MM.1S (cell line): ENCODE measurements around the gene SPINT2.
"Not testable (repeated sequence)": the region's sequence is repeated elsewhere in the genome, so short reads cannot be mapped to it uniquely, and the experiment has no call there.

Source experiments
- DNase-seq: peaks from one replicate; pipeline ENCODE4 v3.0.0-alpha.2; 2015
- H2AFZ ChIP-seq: fragments of 300-600 bp; sonication (generic); 2 replicates; pipeline ENCODE4 v1.6.0; 2016; ENCODE audit warnings: antibody characterized with exemption, low read length
- H3F3A ChIP-seq: fragments of 300-600 bp; sonication (generic); 2 replicates; pipeline ENCODE4 v1.6.1; 2016; ENCODE audit warnings: mild to moderate bottlenecking, antibody characterized with exemption, low read length, moderate library complexity, mixed read lengths; ENCODE audit not compliant: insufficient read depth
- H3K27ac ChIP-seq: fragments of 300-600 bp; sonication (generic); 2 replicates; pipeline ENCODE4 v1.5.1; 2016; ENCODE audit warnings: mild to moderate bottlenecking, low read length
- H3K27me3 ChIP-seq: fragments of 300-600 bp; sonication (generic); replicated peaks from 2 replicates; pipeline ENCODE4 v1.6.0; 2016; ENCODE audit warnings: low read length; ENCODE audit not compliant: insufficient read depth
- H3K36me3 ChIP-seq: fragments of 300-600 bp; sonication (generic); replicated peaks from 2 replicates; pipeline ENCODE4 v1.6.1; 2016; ENCODE audit warnings: mild to moderate bottlenecking, low read length, mixed read lengths; ENCODE audit not compliant: insufficient read depth
- H3K4me1 ChIP-seq: fragments of 300-600 bp; sonication (generic); 2 replicates; pipeline ENCODE4 v1.6.1; 2016; ENCODE audit warnings: low read length, mixed read lengths
- H3K4me2 ChIP-seq: fragments of 300-600 bp; sonication (generic); 2 replicates; pipeline ENCODE4 v1.6.0; 2016; ENCODE audit warnings: low read depth, low read length
- H3K4me3 ChIP-seq: fragments of 300-600 bp; sonication (generic); 2 replicates; pipeline ENCODE4 v1.5.1; 2016; ENCODE audit warnings: low read length, mixed read lengths
- H3K79me2 ChIP-seq: fragments of 300-600 bp; sonication (generic); 2 replicates; pipeline ENCODE4 v1.6.1; 2016; ENCODE audit warnings: mixed run types, low read length, mixed read lengths
- H3K9ac ChIP-seq: fragments of 300-600 bp; sonication (generic); 2 replicates; pipeline ENCODE4 v1.6.1; 2016; ENCODE audit warnings: low read length, mixed read lengths
- H3K9me2 ChIP-seq: fragments of 300-600 bp; sonication (generic); replicated peaks from 2 replicates; pipeline ENCODE4 v1.6.1; 2016; ENCODE audit warnings: mild to moderate bottlenecking, low read length, mixed read lengths; ENCODE audit not compliant: insufficient read depth
- H3K9me3 ChIP-seq: fragments of 300-600 bp; sonication (generic); replicated peaks from 2 replicates; pipeline ENCODE4 v1.6.1; 2016; ENCODE audit warnings: mild to moderate bottlenecking, low read length, mixed read lengths; ENCODE audit not compliant: insufficient read depth
- H4K20me1 ChIP-seq: fragments of 300-600 bp; sonication (generic); 2 replicates; pipeline ENCODE4 v1.6.1; 2016; ENCODE audit warnings: mild to moderate bottlenecking, low read length, moderate library complexity, mixed read lengths; ENCODE audit not compliant: insufficient read depth
- CTCF ChIP-seq: fragments of 300-600 bp; sonication (generic); IDR thresholded peaks from 2 replicates; pipeline ENCODE4 v1.5.1; 2016; ENCODE audit warnings: antibody characterized with exemption, low read length, mixed read lengths
- EZH2 ChIP-seq: fragments of 300-600 bp; sonication (generic); optimal IDR thresholded peaks from 2 replicates; pipeline ENCODE3; 2017; ENCODE audit warnings: low read depth, mild to moderate bottlenecking, antibody characterized with exemption, low read length, mixed read lengths
- EZH2phosphoT487 ChIP-seq: fragments of 300-600 bp; sonication (generic); IDR thresholded peaks from 2 replicates; pipeline ENCODE4 v1.6.1; 2018; ENCODE audit warnings: antibody characterized with exemption, low read length

Gene SPINT2

GRCh38 chr19:38253788-38254187 lies 10.6 kb upstream of the SPINT2 start:
- Histone ChIP-seq H2AFZ (no peak overlapping the region), H3K79me2 (no peaks in the 10 kb centered on the region), H3K27ac (no peak overlapping the region), H3K27me3 (peaks cover 38% of the 10 kb centered on the region), H3K4me1 (no peaks in the 10 kb centered on the region), H3K4me2 (no peak overlapping the region), H3K36me3 (no peaks in the 10 kb centered on the region), H3F3A (no peaks in the 10 kb centered on the region), H3K9me3 (no peaks in the 10 kb centered on the region), H3K9ac (no peak overlapping the region), H3K9me2 (no peaks in the 10 kb centered on the region), H3K4me3 (no peak overlapping the region), H4K20me1 (no peaks in the 10 kb centered on the region)
- TF ChIP-seq CTCF (no peak), EZH2 (no peak), EZH2phosphoT487 (no peak)
- DNase-seq: no peak

DNA sequence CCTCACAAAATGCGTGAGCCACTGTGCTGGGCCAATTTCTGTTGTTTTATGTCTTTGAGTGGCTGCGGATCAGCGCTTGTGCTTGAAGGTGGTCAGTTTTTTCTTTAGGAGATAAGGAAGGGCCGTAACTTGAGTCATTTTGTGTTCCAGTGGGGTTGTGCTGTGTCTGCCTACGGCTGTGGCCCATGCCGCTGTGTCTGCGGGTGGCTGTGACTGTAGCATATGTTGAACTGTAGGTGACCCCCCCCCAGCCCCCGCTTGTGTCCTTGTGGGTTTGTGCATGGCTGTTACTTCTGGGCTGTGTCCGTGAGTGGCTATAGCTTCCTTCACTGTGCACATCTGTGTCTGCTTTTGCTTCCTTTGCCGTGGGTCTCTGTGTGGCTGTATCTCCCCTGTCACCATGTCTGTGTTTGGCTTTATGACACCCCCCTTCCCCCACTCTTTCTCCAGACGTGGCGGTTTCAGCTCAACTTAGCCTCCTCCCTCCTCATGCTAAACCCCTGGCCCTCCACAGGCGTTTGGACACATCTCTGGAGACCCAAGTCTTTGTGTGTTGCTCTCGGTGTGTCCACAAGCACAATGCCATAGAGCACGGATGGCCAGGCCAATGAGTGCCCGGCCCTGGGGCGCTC lies 8.9 kb upstream of the SPINT2 start:
- no peak overlapping the region for H3K4me3 ChIP-seq
- no peaks in the 10 kb centered on the region for H3K4me1 ChIP-seq
- H3K27ac ChIP-seq: no peak overlapping the region
- H4K20me1 ChIP-seq: no peaks in the 10 kb centered on the region
- no peak overlapping the region for H3K9ac ChIP-seq
- DNase-seq: no peak
- TF ChIP-seq EZH2phosphoT487 (no peak), EZH2 (no peak), CTCF (no peak)
- no peak overlapping the region for H2AFZ ChIP-seq
- H3K36me3 ChIP-seq: no peaks in the 10 kb centered on the region
- H3K79me2 ChIP-seq: no peaks in the 10 kb centered on the region
- H3F3A ChIP-seq: no peaks in the 10 kb centered on the region
- H3K9me2 ChIP-seq: no peaks in the 10 kb centered on the region
- H3K9me3 ChIP-seq: no peaks in the 10 kb centered on the region
- H3K4me2 ChIP-seq: no peak overlapping the region
- peaks cover 38% of the 10 kb centered on the region for H3K27me3 ChIP-seq

GRCh38 chr19:38261942-38262341 lies 2.4 kb upstream of the SPINT2 start:
- H4K20me1 ChIP-seq, H2AFZ ChIP-seq, DNase-seq, H3K79me2 ChIP-seq, H3F3A ChIP-seq, H3K4me2 ChIP-seq, H3K4me1 ChIP-seq, H3K36me3 ChIP-seq, H3K9me3 ChIP-seq, H3K27ac ChIP-seq, H3K4me3 ChIP-seq, H3K9ac ChIP-seq, H3K9me2 ChIP-seq, H3K27me3 ChIP-seq: not testable (repeated sequence)

GRCh38 chr19:38262585-38263268 lies 1.6 kb upstream of the SPINT2 start:
- Histone ChIP-seq H4K20me1 (no peaks in the 10 kb centered on the region), H3K79me2 (no peaks in the 10 kb centered on the region), H3F3A (no peaks in the 10 kb centered on the region), H3K36me3 (no peaks in the 10 kb centered on the region), H3K9ac (no peak overlapping the region), H3K4me3 (no peak overlapping the region), H2AFZ (no peak overlapping the region), H3K9me2 (no peaks in the 10 kb centered on the region), H3K4me2 (no peak overlapping the region), H3K4me1 (0 out of 2 replicates have a peak, but pooled peaks cover 2% of the 10 kb centered on the region), H3K27ac (no peak overlapping the region), H3K27me3 (no peaks in the 10 kb centered on the region), H3K9me3 (no peaks in the 10 kb centered on the region)
- no peak for DNase-seq
- TF ChIP-seq EZH2 (no peak), EZH2phosphoT487 (no peak), CTCF (no peak)
